GM12892 (cell line): Measurements from ENCODE around the gene LDHD.

Source experiments
- POLR2A ChIP-seq: IDR thresholded peaks from 2 replicates; pipeline ENCODE4 v1.6.1; 2011; ENCODE audit warnings: low read depth, low read length, control low read depth
- POLR2AphosphoS5 ChIP-seq: IDR thresholded peaks from 2 replicates; pipeline ENCODE4 v1.6.1; 2011; ENCODE audit warnings: low read depth, low read length, control low read depth

DNA sequence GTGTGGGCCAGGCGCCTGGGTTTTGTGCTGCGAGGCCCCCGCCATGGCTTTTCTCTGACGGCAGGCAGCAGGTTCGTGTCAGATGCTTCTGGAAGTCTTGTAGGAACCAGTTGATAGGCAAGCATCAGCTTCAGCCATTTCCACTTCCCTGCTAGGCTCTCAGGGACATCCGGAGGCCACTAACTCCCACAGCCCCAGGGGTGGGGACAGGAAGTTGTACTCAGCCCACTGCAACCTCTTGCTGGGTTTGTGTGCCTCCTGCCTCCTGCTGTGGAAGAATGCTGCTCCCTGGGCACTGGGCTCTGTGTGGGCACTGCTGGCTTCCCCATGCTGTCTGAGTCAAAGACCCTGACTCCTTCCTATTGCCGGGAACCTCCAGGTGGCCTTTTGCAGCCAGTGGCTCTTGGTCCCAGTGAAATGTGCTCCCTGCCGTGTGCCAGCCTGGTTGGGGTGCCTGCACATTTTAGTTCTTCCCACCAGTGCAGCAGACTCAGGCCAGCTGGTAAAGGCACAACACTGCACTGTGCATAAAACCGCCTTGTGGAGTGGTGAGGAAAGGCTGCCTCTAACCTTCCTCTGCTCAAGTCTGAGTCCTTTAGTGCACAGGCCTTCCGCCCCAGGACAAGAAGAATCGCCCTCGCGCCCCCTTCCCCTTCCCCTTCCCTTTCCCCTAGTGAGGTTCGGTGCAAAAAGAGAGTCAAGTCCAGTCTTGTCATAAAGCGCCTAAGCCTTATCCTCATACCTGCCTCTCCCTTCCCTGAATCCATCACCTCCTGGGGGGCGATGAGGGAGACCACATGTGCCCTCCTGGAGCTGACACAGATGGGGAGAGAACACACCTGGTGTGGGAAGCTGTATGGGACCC, 16.6 kb downstream of the LDHD start:
- TF ChIP-seq POLR2AphosphoS5 (no peak), POLR2A (no peak)
